Measurements from ENCODE around the gene RAB6A. TPM values are rescaled to one million over a fixed set of nuclear protein-coding genes. Genes with fewer than 3 reads are reported as not detected.

Gene RAB6A
- total and polyA plus RNA-seq, 10 of the 15 experiments (the other 5 are each of a cell fraction or from before 2014, with no cell fraction given) = 9.8 to 107 (median 34.1) TPM

DNA sequence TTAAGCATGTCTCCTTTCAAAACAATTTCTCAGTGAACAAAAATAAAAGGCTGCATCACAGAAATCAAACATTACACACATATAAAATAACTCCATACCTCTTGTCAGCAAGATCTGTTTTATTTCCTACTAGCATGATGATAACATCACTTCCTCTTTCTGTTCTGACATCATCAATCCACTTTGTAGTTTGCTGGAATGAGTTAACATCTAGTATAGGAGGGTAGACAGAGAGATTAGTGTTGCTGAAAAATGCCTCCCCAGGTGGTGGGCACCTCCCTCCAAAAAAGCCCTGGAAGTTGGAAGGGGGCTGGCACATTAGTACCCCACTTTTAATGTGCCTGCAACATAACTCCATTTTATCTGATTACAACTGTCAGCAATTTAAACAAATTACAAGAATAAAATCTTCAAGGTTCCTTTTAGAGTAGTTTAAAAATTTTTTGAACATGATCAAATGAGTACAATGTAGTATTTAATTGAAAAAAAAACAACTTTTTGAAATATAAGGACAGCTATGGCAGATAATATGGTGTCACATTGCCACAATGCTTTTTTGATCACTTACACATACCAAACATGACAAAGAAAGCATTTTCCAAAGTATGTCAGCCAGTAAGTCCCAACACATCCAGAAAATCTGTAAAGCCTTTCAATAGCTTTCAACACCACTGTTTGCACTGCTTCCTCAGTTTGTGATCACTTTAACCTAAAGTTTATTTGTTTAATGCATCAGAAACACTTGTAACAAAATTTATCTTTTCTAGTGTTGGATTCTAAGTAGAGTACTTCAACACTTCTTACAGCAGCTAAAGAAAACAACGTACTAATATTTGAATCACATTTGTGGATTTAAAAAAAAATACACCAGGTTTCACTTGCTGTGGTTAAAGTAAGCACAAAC, 44.5 kb downstream of the RAB6A start (continued):
- TF ChIP-seq CHD1 (IDR thresholded peaks at IDR 0.05; ENCODE audit: low read depth, low read length) = no peak
- TF ChIP-seq, protein P1, sequence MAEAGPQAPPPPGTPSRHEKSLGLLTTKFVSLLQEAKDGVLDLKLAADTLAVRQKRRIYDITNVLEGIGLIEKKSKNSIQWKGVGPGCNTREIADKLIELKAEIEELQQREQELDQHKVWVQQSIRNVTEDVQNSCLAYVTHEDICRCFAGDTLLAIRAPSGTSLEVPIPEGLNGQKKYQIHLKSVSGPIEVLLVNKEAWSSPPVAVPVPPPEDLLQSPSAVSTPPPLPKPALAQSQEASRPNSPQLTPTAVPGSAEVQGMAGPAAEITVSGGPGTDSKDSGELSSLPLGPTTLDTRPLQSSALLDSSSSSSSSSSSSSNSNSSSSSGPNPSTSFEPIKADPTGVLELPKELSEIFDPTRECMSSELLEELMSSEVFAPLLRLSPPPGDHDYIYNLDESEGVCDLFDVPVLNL (IDR thresholded peaks at IDR 0.05; ENCODE audit: low read depth, low read length) = no peak
- TF ChIP-seq ATF7 (IDR thresholded peaks at IDR 0.05; ENCODE audit: low read depth) = peak; percentile 66
- TF ChIP-seq, protein P2, sequence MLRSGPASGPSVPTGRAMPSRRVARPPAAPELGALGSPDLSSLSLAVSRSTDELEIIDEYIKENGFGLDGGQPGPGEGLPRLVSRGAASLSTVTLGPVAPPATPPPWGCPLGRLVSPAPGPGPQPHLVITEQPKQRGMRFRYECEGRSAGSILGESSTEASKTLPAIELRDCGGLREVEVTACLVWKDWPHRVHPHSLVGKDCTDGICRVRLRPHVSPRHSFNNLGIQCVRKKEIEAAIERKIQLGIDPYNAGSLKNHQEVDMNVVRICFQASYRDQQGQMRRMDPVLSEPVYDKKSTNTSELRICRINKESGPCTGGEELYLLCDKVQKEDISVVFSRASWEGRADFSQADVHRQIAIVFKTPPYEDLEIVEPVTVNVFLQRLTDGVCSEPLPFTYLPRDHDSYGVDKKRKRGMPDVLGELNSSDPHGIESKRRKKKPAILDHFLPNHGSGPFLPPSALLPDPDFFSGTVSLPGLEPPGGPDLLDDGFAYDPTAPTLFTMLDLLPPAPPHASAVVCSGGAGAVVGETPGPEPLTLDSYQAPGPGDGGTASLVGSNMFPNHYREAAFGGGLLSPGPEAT (IDR thresholded peaks at IDR 0.05; ENCODE audit: low read depth) = no peak
- TF ChIP-seq JUNB (IDR thresholded peaks at IDR 0.05) = 0 out of 2 replicates have a peak, but pooled peaks have one; percentile 20

DNA sequence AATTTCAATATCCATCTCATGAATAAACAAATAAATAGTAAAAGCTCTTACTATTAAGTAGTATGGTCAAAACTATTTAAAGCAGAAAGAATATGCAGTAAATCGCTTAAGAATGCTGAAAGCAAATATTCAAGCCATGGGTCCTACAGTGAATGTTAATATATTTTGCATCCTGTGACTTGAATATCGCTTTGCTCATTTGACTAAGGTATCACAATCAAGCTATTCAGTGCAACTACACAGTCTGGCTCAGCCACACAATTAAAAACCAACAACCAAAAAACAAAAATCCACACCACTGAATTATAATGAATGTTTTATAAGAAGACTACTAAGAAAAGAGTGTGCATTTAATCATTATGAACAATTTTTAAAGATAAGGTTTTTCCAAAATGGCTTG, 45.3 kb downstream of the RAB6A start:
- WGBS (ENCODE audit: insufficient coverage, insufficient replicate concordance, low lambda C conversion rate, missing lambda C conversion rate) = 98% methylated on average over 2 of the region's 2 CpGs
- no TSS peak for BruUV-seq (replicated peaks)
- SMC1A ChIA-PET (ENCODE audit: uncharacterized antibody, unreplicated experiment) = no interaction called here
- intact Hi-C loops (cut with micrococcal nuclease; ENCODE audit: unreplicated experiment) = no loop called here
- CTCF ChIA-PET = interaction anchor here (0.7 to 1.2 kb wide), 2 partner anchors 12 to 89 kb away, joined by 3 to 4 read pairs; no protein-coding TSS in a partner anchor
- no peak for DNase-seq (ENCODE audit: low read depth, low spot score)
- no peak for ATAC-seq
- no peaks in the 10 kb centered on the region for H3K9me3 ChIP-seq (replicated peaks; ENCODE audit: control insufficient read depth, insufficient read depth, low read length)
- no peak overlapping the region for H3K27ac ChIP-seq (ENCODE audit: control insufficient read depth, insufficient read depth)
- RAD21 ChIA-PET (ENCODE audit: unreplicated experiment) = no interaction called here
- H3K79me2 ChIP-seq (ENCODE audit: control insufficient read depth, insufficient read depth, low read length) = no peaks in the 10 kb centered on the region
- in situ Hi-C loops (cut with MboI) = no loop called here
- no peak overlapping the region for H3K4me3 ChIP-seq
- no peaks in the 10 kb centered on the region for H3K27me3 ChIP-seq (replicated peaks in 1 of 2; ENCODE audit: control insufficient read depth in 2 of 2, insufficient read depth in 2 of 2, low read length in 1 of 2)
- peaks cover 5% of the 10 kb centered on the region for H3K4me1 ChIP-seq (ENCODE audit: control insufficient read depth, insufficient read depth, low read length)
- H3K4me2 ChIP-seq (ENCODE audit: control insufficient read depth, insufficient read depth) = no peak overlapping the region
- H2AFZ ChIP-seq (ENCODE audit: control insufficient read depth, low read depth, low read length) = no peak overlapping the region
- peaks cover 3 to 10% of the 10 kb centered on the region in 2 experiments for H3K36me3 ChIP-seq (ENCODE audit: control insufficient read depth in 2 of 2, insufficient read depth in 2 of 2, low read length in 1 of 2)
- H3K9ac ChIP-seq (ENCODE audit: control insufficient read depth, insufficient read depth, low read length) = no peak overlapping the region
- no peaks in the 10 kb centered on the region for H4K20me1 ChIP-seq (ENCODE audit: control insufficient read depth, insufficient read depth)
- POLR2A ChIA-PET = no interaction called here
- no peak for FAIRE-seq
- TF ChIP-seq SIX5 (IDR thresholded peaks at IDR 0.05; ENCODE audit: low read depth, low read length, severe bottlenecking) (no peak), STAT1 (conservative IDR thresholded peaks at IDR 0.05) (no peak), PAX5 (IDR thresholded peaks at IDR 0.05; ENCODE audit: borderline replicate concordance, low read depth, low read length) (no peak), NR2C1 (IDR thresholded peaks at IDR 0.05) (no peak), ZSCAN29 (IDR thresholded peaks at IDR 0.05) (no peak), EED (IDR thresholded peaks at IDR 0.05; ENCODE audit: low read depth) (no peak), RCOR1 (conservative IDR thresholded peaks at IDR 0.05; ENCODE audit: low read depth, low read length) (no peak), RELA (IDR thresholded peaks at IDR 0.05; ENCODE audit: borderline replicate concordance, partially characterized antibody) (no peak), ZZZ3 (IDR thresholded peaks at IDR 0.05; ENCODE audit: control insufficient read depth, insufficient read length, low read depth) (no peak), POU2F2 (IDR thresholded peaks at IDR 0.05; ENCODE audit: borderline replicate concordance, low read depth, low read length) (no peak), ZNF622 (IDR thresholded peaks at IDR 0.05) (no peak), ZNF24 (IDR thresholded peaks at IDR 0.05) (no peak)
- TF ChIP-seq, protein P3, sequence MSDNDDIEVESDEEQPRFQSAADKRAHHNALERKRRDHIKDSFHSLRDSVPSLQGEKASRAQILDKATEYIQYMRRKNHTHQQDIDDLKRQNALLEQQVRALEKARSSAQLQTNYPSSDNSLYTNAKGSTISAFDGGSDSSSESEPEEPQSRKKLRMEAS (IDR thresholded peaks at IDR 0.05; ENCODE audit: low read depth, low read length) = no peak
- TF ChIP-seq, protein P4, sequence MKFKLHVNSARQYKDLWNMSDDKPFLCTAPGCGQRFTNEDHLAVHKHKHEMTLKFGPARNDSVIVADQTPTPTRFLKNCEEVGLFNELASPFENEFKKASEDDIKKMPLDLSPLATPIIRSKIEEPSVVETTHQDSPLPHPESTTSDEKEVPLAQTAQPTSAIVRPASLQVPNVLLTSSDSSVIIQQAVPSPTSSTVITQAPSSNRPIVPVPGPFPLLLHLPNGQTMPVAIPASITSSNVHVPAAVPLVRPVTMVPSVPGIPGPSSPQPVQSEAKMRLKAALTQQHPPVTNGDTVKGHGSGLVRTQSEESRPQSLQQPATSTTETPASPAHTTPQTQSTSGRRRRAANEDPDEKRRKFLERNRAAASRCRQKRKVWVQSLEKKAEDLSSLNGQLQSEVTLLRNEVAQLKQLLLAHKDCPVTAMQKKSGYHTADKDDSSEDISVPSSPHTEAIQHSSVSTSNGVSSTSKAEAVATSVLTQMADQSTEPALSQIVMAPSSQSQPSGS (IDR thresholded peaks at IDR 0.05; ENCODE audit: low read length) = no peak

Data from GM12878 (cell line).